Large intestine (tissue), 3 donors: ENCODE measurements around the gene SLX4IP. TPM values are rescaled to one million over a fixed set of nuclear protein-coding genes. Genes with fewer than 3 reads are reported as not detected.

Source experiments
- DNase-seq, 2 donors: peaks; one replicate each; pipeline versions ENCODE4 v3.0.0 to v3.0.0-alpha.2; 2013
- H3K27ac ChIP-seq: one replicate; pipeline ENCODE4 v1.5.1; 2013; ENCODE audit warnings: low read length
- H3K27me3 ChIP-seq: 2 replicates; pipeline ENCODE4 v1.6.1; 2013; ENCODE audit warnings: low read length; ENCODE audit not compliant: control insufficient read depth, insufficient read depth
- H3K36me3 ChIP-seq: 2 replicates; pipeline ENCODE4 v1.6.1; 2013; ENCODE audit warnings: low read length; ENCODE audit not compliant: control insufficient read depth, insufficient read depth
- H3K4me1 ChIP-seq: one replicate; pipeline ENCODE4 v1.6.1; 2013; ENCODE audit warnings: low read length; ENCODE audit not compliant: control insufficient read depth, insufficient read depth
- H3K4me3 ChIP-seq: one replicate; pipeline ENCODE4 v1.5.1; 2013; ENCODE audit warnings: low read length
- H3K9me3 ChIP-seq: one replicate; pipeline ENCODE4 v1.6.1; 2013; ENCODE audit warnings: mild to moderate bottlenecking, low read depth, low read length, moderate library complexity; ENCODE audit not compliant: control insufficient read depth
- whole genome bisulfite sequencing: methylation state at CpG from one replicate; pipeline ENCODE4 v1.1.5; 2013; ENCODE audit warnings: low lambda C conversion rate; ENCODE audit not compliant: insufficient coverage; 5-methylcytosine and 5-hydroxymethylcytosine counted together
- polyA plus RNA-seq: library from polyadenylated mRNA; unstranded; fragments of 120-200 nt; gene quantifications from one replicate; pipeline ENCODE4 v1.2.1, GENCODE V29; 2013

SLX4IP gene
- polyA plus RNA-seq, 1 donor, result 7.2 TPM

DNA sequence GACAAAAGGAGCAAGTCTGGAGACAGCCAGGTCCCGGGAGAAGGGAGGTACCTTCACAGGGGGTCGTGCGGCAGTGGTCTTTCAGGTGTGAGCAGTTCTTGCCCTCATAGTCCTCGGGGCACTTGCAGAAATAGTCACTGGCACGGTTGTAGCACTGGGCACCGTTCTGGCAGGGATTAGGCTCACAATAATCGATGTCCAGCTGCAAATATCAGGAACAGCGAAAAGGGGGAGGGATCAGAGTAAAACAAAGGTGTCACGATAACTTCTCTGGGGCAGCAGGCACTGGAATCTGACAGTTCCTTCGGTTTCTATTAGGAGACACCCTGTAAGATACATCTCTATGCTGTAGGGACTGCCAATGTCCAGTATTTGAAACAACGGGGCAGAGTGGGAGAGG lies 212.8 kb downstream of the SLX4IP start:
- WGBS, result 100% methylated on average over 2 of the region's 11 CpGs
- Histone ChIP-seq H3K27me3 (no peaks in the 10 kb centered on the region), H3K4me1 (no peaks in the 10 kb centered on the region), H3K36me3 (peaks cover 99% of the 10 kb centered on the region), H3K9me3 (no peaks in the 10 kb centered on the region), H3K4me3 (no peak overlapping the region), H3K27ac (no peak overlapping the region)
- no peak for DNase-seq

DNA sequence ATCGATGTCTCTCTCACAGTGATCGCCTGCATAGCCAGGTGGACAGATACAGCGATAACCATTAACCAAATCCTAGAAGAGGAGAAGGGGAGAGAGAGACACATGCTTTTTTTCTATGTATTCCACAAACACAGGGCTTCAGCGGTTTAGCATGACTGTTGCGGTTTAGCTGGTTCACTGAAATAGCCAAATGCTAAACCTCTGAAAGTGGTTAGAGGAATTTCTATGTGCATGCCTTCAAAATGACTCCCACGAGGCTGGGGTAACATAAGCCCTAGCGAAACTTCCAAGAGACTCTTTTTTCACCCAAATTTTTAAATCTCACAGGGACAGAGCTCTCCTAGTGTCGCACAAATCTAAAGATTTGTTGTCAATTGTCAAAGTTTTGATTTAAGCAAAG lies 213.5 kb downstream of the SLX4IP start:
- no peak for DNase-seq
- H3K4me1 ChIP-seq, result no peaks in the 10 kb centered on the region
- H3K9me3 ChIP-seq, result no peaks in the 10 kb centered on the region
- WGBS, result 67% methylated on average over 2 of the region's 8 CpGs
- no peak overlapping the region for H3K4me3 ChIP-seq
- no peak overlapping the region for H3K27ac ChIP-seq
- H3K27me3 ChIP-seq, result no peaks in the 10 kb centered on the region
- H3K36me3 ChIP-seq, result peaks cover 96% of the 10 kb centered on the region

DNA sequence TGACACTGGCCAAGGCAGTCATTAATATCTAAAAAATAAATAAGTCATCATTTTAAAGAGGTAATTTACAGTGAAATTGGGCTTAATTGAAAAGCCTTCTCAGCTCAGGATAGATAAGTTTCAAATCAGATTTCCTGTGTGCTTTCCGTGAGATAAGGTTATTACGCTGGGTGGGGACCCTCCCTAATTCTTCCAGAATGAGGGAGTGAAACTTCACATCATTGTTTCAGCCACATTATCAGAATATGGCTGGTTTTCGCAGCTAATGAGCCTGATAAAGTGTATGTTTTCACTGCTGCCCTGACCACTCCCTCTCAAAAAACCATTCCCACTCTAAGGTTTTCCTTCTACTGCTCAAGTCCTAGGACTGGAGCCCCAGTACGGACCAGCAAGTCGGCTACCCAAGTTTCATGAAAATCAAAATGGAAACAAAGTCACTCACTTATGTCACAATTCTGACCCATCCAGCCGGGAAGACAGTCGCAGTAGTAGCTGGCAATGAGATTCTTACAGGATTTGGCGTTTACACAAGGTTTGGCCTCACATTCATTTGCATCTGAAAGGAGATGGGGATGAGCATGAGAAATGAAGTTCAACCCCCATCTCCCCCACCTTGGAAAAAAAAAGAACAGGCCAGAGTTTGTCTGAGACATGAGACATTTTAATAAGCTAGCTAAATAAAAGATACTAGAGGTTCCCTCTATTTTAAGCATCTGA lies 214.1 kb downstream of the SLX4IP start:
- WGBS, result no CpG with 5 or more reads among the region's 8 CpGs
- Histone ChIP-seq H3K9me3 (no peaks in the 10 kb centered on the region), H3K27me3 (no peaks in the 10 kb centered on the region), H3K4me1 (no peaks in the 10 kb centered on the region), H3K36me3 (peaks cover 95% of the 10 kb centered on the region), H3K27ac (no peak overlapping the region), H3K4me3 (no peak overlapping the region)
- DNase-seq, result no peak

DNA sequence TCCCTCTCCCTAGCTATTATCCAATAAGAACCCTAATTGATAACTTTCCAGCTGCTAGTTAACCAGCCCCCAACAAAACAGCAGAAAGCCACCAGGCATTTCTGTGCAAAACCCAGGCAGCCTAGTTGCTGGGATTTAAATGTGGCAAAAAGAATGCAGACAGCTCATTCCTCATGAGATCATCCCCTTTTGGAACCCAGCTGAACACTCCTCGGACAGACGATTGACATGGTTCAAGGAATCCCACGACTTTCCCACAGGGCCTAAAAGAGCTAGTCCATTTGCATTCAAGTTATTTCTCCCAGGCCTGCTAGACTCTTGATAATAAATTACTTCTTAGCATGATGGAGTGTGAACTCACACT lies 214.7 kb downstream of the SLX4IP start:
- no peaks in the 10 kb centered on the region for H3K9me3 ChIP-seq
- no CpG with 5 or more reads among the region's 3 CpGs for WGBS
- no peaks in the 10 kb centered on the region for H3K27me3 ChIP-seq
- no peak overlapping the region for H3K27ac ChIP-seq
- DNase-seq, result no peak
- H3K36me3 ChIP-seq, result peaks cover 94% of the 10 kb centered on the region
- no peak overlapping the region for H3K4me3 ChIP-seq
- peaks cover 4% of the 10 kb centered on the region for H3K4me1 ChIP-seq

DNA sequence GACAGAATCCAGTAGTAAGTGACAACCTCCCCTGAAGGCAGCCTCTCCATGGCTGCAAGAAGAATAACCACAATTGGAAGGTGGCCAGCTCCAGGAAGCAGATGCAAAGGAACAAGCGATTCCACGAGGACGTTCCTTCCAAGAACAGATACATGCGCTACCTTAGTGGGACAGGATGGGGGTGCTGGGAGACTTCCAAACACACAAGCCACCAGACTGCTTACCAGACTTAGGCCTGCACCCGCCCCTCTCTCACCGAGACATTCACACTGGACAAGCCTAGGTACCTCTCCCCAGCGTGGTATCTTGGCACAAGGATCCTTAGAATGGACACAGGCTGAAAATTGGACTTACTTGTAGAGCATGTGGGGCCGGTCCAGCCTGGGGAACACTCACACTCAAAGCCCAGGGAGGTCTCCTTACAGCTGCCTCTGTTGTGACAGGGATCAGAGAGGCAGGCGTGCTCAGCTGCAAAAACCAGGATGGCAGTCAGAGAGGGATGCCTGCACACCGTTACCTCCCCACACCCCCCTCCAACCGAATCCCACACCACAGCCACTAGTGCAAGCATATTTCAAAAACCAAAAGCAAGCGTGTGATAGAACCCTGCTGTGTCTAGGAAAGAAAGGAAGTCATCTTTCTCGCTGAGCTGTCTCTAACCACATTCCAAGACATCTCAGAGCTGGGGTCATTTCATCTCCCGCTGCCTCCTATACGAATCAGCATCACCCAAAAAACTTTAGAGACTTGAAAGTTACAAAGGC lies 216.3 kb downstream of the SLX4IP start:
- Histone ChIP-seq H3K9me3 (no peaks in the 10 kb centered on the region), H3K27me3 (no peaks in the 10 kb centered on the region), H3K36me3 (peaks cover 94% of the 10 kb centered on the region), H3K4me1 (peaks cover 7% of the 10 kb centered on the region), H3K4me3 (no peak overlapping the region), H3K27ac (no peak overlapping the region)
- peak in 1 of 2 donors; percentile 34 for DNase-seq
- no CpG with 5 or more reads among the region's 15 CpGs for WGBS

DNA sequence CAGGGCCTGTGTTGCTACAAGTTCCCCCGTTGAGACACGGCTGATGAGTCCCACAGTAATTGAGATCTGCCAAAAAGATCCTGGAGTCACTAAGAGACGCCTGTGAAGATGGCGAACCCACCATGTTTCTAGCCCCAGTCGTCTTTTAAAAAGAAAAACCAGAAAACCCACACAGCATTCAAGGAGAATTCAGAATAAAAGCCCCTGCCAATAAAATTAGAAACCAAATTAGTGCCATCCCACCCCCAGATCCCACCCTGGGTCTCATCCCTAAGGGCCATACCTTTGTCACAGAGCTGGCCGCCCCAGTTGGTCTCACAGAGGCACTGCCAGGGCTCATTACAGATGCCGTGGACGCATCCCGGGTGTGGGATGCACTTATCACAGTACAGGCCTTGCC lies 217.1 kb downstream of the SLX4IP start:
- Histone ChIP-seq H3K27me3 (no peaks in the 10 kb centered on the region), H3K4me1 (peaks cover 7% of the 10 kb centered on the region), H3K27ac (no peak overlapping the region), H3K36me3 (peaks cover 94% of the 10 kb centered on the region), H3K4me3 (no peak overlapping the region), H3K9me3 (no peaks in the 10 kb centered on the region)
- WGBS, result no CpG with 5 or more reads among the region's 9 CpGs
- DNase-seq, result no peak

DNA sequence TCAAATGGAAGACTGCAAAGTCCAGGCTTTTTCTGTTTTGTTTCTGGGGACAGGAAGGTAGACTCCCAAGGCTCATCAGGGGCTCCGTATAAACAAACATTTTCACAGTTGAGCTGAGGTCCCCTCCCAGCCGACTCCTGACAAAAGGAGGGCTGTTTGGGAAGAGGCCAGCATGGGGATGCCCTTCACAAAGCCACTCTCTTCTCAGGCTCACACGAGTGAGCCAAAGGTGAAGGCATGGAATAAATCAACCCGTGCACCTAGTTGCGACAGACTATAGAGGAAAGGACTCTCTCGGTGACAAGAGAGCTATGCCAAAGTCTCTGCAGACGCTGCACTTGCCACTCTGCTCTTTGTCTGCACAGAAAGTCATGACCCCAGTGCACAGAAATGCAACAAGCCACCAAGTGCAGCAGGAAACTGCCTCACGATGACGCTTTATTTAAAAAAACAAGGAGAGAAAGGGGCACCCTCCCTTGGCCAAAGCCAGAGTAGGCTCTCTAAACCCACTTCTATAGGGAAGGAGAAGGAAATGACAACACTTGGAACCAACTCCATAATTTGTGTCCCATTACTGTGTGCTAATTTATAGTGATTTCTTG lies 217.7 kb downstream of the SLX4IP start:
- no peak for DNase-seq
- Histone ChIP-seq H3K4me3 (no peak overlapping the region), H3K36me3 (peaks cover 93% of the 10 kb centered on the region), H3K27ac (no peak overlapping the region), H3K27me3 (no peaks in the 10 kb centered on the region), H3K9me3 (no peaks in the 10 kb centered on the region), H3K4me1 (peaks cover 7% of the 10 kb centered on the region)
- WGBS, result no CpG with 5 or more reads among the region's 9 CpGs

DNA sequence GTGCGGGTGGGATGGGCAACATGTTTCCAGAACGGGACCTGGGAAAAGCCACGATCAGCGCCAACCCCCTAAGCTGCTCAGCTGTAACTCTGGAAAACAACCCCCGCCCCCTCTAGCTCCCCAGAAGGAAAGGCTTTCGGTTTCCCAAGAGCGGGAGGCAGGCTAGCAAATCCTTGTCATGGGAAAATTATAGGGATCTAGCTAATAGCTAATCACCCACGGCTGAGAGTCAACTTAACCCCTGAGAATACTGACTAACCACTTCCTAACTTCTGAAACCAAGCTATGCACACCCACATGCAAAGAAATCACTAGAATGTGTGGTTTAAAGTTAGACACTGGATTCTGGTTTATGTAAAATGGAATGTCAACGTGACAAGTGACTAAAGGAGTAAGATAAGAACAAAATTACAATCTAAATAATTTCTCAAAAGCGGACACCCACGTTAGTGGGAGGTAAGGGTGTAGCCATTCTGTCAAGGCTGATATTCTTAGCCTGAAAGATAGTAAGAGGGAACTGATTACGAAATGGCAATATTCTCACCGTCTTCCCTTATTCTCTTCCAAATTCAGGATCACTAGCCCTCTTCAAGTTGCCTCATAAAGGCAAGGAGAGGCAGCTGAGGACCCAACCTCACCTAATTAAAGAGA lies 218.6 kb downstream of the SLX4IP start:
- Histone ChIP-seq H3K9me3 (no peaks in the 10 kb centered on the region), H3K36me3 (peaks cover 93% of the 10 kb centered on the region), H3K27ac (no peak overlapping the region), H3K4me1 (peaks cover 7% of the 10 kb centered on the region), H3K27me3 (no peaks in the 10 kb centered on the region), H3K4me3 (no peak overlapping the region)
- 59% methylated on average over 3 of the region's 13 CpGs for WGBS
- DNase-seq, result no peak

DNA sequence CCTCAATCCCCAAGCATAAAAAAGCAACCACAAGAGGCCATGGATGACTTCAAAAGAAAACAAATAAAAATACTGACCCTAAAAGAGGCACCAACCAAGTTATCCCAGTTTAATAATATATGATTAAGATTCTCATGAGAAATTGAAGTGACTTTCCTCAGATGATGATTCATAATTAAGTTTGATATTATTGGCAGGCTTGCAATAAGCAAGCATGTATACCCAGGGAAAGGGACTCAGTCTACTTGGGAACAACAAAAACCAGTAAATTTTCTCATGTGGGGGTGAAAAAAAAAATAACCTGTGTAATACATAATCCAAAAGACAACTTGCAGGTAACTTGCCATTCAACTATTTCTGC lies 219.1 kb downstream of the SLX4IP start:
- Histone ChIP-seq H3K4me1 (peaks cover 7% of the 10 kb centered on the region), H3K27ac (no peak overlapping the region), H3K4me3 (no peak overlapping the region), H3K36me3 (peaks cover 91% of the 10 kb centered on the region), H3K9me3 (no peaks in the 10 kb centered on the region), H3K27me3 (no peaks in the 10 kb centered on the region)
- no peak for DNase-seq

DNA sequence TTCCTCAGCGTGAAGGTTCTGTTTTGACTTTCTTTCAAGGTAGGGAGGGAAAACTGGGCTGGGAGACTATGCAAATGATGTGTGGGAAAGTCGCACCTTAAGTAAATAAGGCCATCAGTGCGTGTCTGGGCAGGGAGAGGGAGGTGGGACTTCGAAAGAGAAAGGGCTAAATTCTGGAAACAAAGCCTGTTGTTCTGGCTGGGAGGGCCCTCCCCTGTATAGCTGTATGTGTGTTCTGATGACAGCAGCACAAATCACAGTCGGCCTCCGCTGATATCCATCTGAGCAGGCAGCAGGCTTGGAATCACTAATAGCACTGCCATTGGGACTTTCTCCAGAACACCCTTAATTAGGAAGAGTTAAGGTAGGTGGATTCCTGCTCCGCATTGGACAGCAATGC lies 219.5 kb downstream of the SLX4IP start:
- Histone ChIP-seq H3K4me3 (no peak overlapping the region), H3K27ac (no peak overlapping the region), H3K36me3 (peaks cover 89% of the 10 kb centered on the region), H3K9me3 (no peaks in the 10 kb centered on the region), H3K27me3 (no peaks in the 10 kb centered on the region), H3K4me1 (peaks cover 7% of the 10 kb centered on the region)
- WGBS, result 20% methylated on average over 1 of the region's 7 CpGs
- peak in 1 of 2 donors; percentile 57 for DNase-seq
